K562 (cell line): ENCODE results near the gene DHRS13. TPM values are rescaled to one million over a fixed set of nuclear protein-coding genes. Genes with fewer than 3 reads are reported as not detected.

Experiments
- BACH1 ChIP-seq: fragments of 200-800 bp; sonication (Bioruptor generic); IDR thresholded peaks from 2 replicates; pipeline ENCODE4 v1.6.1; 2016; ENCODE audit warnings: missing genetic modification characterization, missing compliant biosample characterization
- BRF2 ChIP-seq: IDR thresholded peaks from 3 replicates; pipeline ENCODE4 v1.6.1; 2011; ENCODE audit warnings: borderline replicate concordance, mild to moderate bottlenecking; ENCODE audit not compliant: insufficient read length, insufficient read depth
- CHCHD3 ChIP-seq: fragments of 250-450 bp; sonication (Bioruptor Pico); IDR thresholded peaks from 2 replicates; pipeline ENCODE4 v2.1.2; 2022; ENCODE audit warnings: mild to moderate bottlenecking
- ESRRB ChIP-seq: fragments of 250-450 bp; sonication (Bioruptor Pico); IDR thresholded peaks from 2 replicates; pipeline ENCODE4 v1.5.0; 2020; ENCODE audit warnings: mild to moderate bottlenecking, moderate library complexity, borderline replicate concordance
- ETV6 ChIP-seq, 3 experiments: fragments of 150-350 bp in 1 of 3; sonication (generic) in 1 of 3; formaldehyde crosslinking in 1 of 3; IDR thresholded peaks; 2 replicates each; pipeline versions ENCODE4 v1.6.1 to v1.8.0; 2014 to 2022; ENCODE audit warnings: borderline replicate concordance in 2 of 3, low read depth in 2 of 3, antibody characterized with exemption in 1 of 3, low read length in 1 of 3, mild to moderate bottlenecking in 1 of 3, missing genetic modification reagents in 1 of 3
- GATAD2A ChIP-seq: fragments of 450-650 bp; IDR thresholded peaks from 2 replicates; pipeline ENCODE4 v1.6.1; 2017
- HEY1 ChIP-seq: fragments of 250-450 bp; sonication (Bioruptor Pico); IDR thresholded peaks from 2 replicates; pipeline ENCODE4 v1.5.0; 2020; ENCODE audit warnings: mild to moderate bottlenecking, moderate library complexity, borderline replicate concordance
- KAT2B ChIP-seq: IDR thresholded peaks from one replicate; pipeline ENCODE4 v1.6.1; 2012; ENCODE audit warnings: low read depth, mild to moderate bottlenecking, control low read depth, inconsistent platforms, low read length, moderate library complexity
- NCOA6 ChIP-seq: fragments of 450-650 bp; IDR thresholded peaks from 2 replicates; pipeline ENCODE4 v1.6.1; 2017; ENCODE audit warnings: mild to moderate bottlenecking
- RAD51 ChIP-seq: fragments of 450-650 bp; IDR thresholded peaks from 2 replicates; pipeline ENCODE4 v1.7.1; 2016; ENCODE audit warnings: low read depth, mild to moderate bottlenecking, borderline replicate concordance
- SFPQ ChIP-seq: fragments of 200-400 bp; formaldehyde crosslinking; IDR thresholded peaks from 2 replicates; pipeline ENCODE4 v1.6.1; 2017; ENCODE audit warnings: mild to moderate bottlenecking, low read depth, low read length, moderate library complexity
- TAF9B ChIP-seq: fragments of 450-650 bp; IDR thresholded peaks from 2 replicates; pipeline ENCODE4 v1.6.1; 2018; ENCODE audit warnings: mild to moderate bottlenecking; ENCODE audit not compliant: partially characterized antibody
- TCF7 ChIP-seq: sonication (generic); IDR thresholded peaks from 2 replicates; pipeline ENCODE4 v1.6.1; 2016; ENCODE audit warnings: antibody characterized with exemption, borderline replicate concordance
- ZBTB7A ChIP-seq: IDR thresholded peaks from 2 replicates; pipeline ENCODE4 v1.6.1; 2011; ENCODE audit warnings: low read depth, mild to moderate bottlenecking, low read length, moderate library complexity, borderline replicate concordance; ENCODE audit not compliant: control insufficient read depth
- polyA plus RNA-seq, 8 experiments: library from polyadenylated mRNA; depleted of rRNA in 4 of 8; stranded (reverse) in 5 of 8; unstranded in 3 of 8; fragments of >200 nt; fragmentation: Nextera tagmentation in 2 of 8; fragmentation: Illumina TruSeq in 1 of 8; extraction: Ambion mirVana in 2 of 8; extraction: Trizol in 1 of 8; gene quantifications; 2 replicates each; pipeline versions ENCODE4 v1.2.1 to v1.2.3, GENCODE V29; 2011 to 2014; ENCODE audit warnings: inconsistent platforms in 1 of 8, missing spikeins in 1 of 8
- total RNA-seq, 7 experiments: library from RNA; depleted of rRNA in 6 of 7; stranded (reverse); fragments of >200 nt in 6 of 7; fragmentation: Illumina TruSeq in 2 of 7; extraction: Trizol in 2 of 7; gene quantifications; 2 replicates each; pipeline versions ENCODE4 v1.2.1 to v1.2.3, GENCODE V29; 2011 to 2021; ENCODE audit warnings: low replicate concordance in 1 of 7
- TF ChIP-seq, protein P1 (sequence below): sonication (generic); IDR thresholded peaks from 2 replicates; pipeline ENCODE4 v1.6.1; 2016
- TF ChIP-seq, protein P2 (sequence below): sonication (generic); formaldehyde crosslinking; IDR thresholded peaks from 2 replicates; pipeline ENCODE4 v1.8.0; 2022; ENCODE audit warnings: missing genetic modification reagents, mild to moderate bottlenecking, borderline replicate concordance
- TF ChIP-seq, protein P3 (sequence below), 2 experiments: fragments of 200-800 bp in 1 of 2; sonication (Bioruptor generic) in 1 of 2; sonication (generic) in 1 of 2; formaldehyde crosslinking in 1 of 2; IDR thresholded peaks in 1 of 2; conservative IDR thresholded peaks in 1 of 2; 2 replicates each; pipeline versions ENCODE4 v1.5.0 to v1.6.1; 2016 to 2020; ENCODE audit warnings: missing compliant biosample characterization in 1 of 2, missing genetic modification characterization in 1 of 2, missing genetic modification reagents in 1 of 2

The DHRS13 gene
- total and polyA plus RNA-seq, 9 of the 15 experiments (the other 6 are each of a cell fraction or from before 2014, with no cell fraction given) = 0.32 to 52.3 (median 34.3) TPM; not detected in 1

DNA sequence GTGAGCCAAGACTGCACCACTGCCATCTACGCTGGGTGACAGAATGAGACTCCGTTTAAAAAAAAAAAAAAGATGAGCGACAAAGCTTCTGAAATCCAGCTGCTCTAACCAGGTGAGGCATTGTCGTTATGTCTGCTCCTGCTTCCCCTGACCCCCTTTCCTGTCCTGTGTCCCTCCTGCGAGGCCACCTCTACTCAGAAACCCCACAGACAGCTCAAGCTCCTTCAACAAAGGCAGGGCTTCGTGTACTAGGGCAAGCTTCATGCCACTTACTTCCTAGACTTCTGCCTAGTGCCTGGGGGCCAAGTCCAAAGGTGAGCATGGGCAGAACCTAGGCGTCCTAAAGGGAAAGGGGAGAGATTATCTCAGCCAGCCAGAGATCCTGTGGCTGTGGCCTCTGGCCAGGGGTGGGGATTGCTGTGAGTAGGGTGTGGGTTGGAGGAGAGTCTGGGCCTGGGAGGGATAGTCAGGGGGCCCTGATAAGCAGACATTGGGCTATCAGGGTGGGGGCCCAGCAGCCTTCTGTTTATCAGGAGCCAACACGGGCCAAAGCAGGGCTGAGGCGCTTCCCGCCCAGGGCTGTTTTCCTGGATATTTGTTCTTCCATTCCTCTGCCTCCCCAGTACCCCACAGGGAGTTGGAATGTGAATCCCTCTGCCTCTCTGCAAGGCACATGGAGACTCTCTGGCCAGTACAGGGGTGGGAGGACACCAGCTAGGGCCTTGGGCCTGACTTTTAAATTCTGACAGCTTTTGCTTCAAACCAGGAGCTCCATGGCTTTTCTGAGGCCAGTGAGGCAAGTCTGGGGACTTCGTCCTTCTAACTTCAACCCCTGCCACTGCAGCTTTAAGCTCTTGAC lies 37.7 kb downstream of the DHRS13 start (continued):
- TF ChIP-seq, protein P1, sequence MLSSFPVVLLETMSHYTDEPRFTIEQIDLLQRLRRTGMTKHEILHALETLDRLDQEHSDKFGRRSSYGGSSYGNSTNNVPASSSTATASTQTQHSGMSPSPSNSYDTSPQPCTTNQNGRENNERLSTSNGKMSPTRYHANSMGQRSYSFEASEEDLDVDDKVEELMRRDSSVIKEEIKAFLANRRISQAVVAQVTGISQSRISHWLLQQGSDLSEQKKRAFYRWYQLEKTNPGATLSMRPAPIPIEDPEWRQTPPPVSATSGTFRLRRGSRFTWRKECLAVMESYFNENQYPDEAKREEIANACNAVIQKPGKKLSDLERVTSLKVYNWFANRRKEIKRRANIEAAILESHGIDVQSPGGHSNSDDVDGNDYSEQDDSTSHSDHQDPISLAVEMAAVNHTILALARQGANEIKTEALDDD = peak; percentile 84
- TF ChIP-seq TCF7 = peak; percentile 68; the same call in 1 of the 2 replicates
- TF ChIP-seq ZBTB7A = peak; percentile 99
- TF ChIP-seq BACH1 (tag) = no peak
- TF ChIP-seq ETV6 (IDR thresholded peaks at IDR 0.05; ENCODE audit: borderline replicate concordance in 1 of 2, low read depth in 2 of 2, low read length in 1 of 2) = peak in 1 of 2 experiments; percentile 81; a peak in 2 of 4 replicates
- no peak for TF ChIP-seq ETV6 (CRISPR knock-in tag; IDR thresholded peaks at IDR 0.05; ENCODE audit: borderline replicate concordance)
- TF ChIP-seq RAD51 = peak; percentile 53; the same call in 1 of the 2 replicates
- TF ChIP-seq ESRRB (CRISPR knock-in tag) = no peak; the same call in 1 of the 2 replicates
- no peak for TF ChIP-seq SFPQ
- no peak for TF ChIP-seq TAF9B
- TF ChIP-seq KAT2B = no peak
- TF ChIP-seq, protein P2, sequence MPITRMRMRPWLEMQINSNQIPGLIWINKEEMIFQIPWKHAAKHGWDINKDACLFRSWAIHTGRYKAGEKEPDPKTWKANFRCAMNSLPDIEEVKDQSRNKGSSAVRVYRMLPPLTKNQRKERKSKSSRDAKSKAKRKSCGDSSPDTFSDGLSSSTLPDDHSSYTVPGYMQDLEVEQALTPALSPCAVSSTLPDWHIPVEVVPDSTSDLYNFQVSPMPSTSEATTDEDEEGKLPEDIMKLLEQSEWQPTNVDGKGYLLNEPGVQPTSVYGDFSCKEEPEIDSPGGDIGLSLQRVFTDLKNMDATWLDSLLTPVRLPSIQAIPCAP = no peak
- peak; percentile 98 for TF ChIP-seq GATAD2A
- TF ChIP-seq BRF2 = no peak
- peak; percentile 16; the same call in 1 of the 2 replicates for TF ChIP-seq HEY1 (CRISPR knock-in tag)
- TF ChIP-seq CHCHD3 (CRISPR knock-in tag) = peak; percentile 65; the same call in 1 of the 2 replicates
- TF ChIP-seq, protein P3, sequence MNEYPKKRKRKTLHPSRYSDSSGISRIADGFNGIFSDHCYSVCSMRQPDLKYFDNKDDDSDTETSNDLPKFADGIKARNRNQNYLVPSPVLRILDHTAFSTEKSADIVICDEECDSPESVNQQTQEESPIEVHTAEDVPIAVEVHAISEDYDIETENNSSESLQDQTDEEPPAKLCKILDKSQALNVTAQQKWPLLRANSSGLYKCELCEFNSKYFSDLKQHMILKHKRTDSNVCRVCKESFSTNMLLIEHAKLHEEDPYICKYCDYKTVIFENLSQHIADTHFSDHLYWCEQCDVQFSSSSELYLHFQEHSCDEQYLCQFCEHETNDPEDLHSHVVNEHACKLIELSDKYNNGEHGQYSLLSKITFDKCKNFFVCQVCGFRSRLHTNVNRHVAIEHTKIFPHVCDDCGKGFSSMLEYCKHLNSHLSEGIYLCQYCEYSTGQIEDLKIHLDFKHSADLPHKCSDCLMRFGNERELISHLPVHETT (CRISPR knock-in tag; conservative IDR thresholded peaks at IDR 0.05 in 1 of 2, IDR thresholded peaks at IDR 0.05 in 1 of 2) = peak in 1 of 2 experiments; percentile 89; a peak in 2 of 4 replicates
- no peak for TF ChIP-seq NCOA6
